Neural cell (in vitro differentiated cells): ENCODE results near the gene NEK6. TPM values are rescaled to one million over a fixed set of nuclear protein-coding genes. Genes with fewer than 3 reads are reported as not detected.

Source experiments
- H2AFZ ChIP-seq: fragments of 200-600, 300-800 bp; sonication (generic), shearing (Covaris generic); 2 replicates; pipeline ENCODE4 v1.6.0; 2014; ENCODE audit warnings: low read depth, mild to moderate bottlenecking, antibody characterized with exemption, low read length, moderate library complexity
- H3F3A ChIP-seq: fragments of 200-600 bp; shearing (Covaris generic); 2 replicates; pipeline ENCODE4 v1.6.1; 2016; ENCODE audit warnings: mild to moderate bottlenecking, moderate library complexity, mixed read lengths, antibody characterized with exemption, low read length; ENCODE audit not compliant: insufficient read depth, poor library complexity, severe bottlenecking
- H3K27ac ChIP-seq: fragments of 200-600, 300-800 bp; sonication (generic), shearing (Covaris generic); 2 replicates; pipeline ENCODE4 v1.5.1; 2014; ENCODE audit warnings: mild to moderate bottlenecking, low read length, moderate library complexity
- H3K27me3 ChIP-seq: fragments of 300-800, 200-600 bp; sonication (generic), shearing (Covaris generic); 2 replicates; pipeline ENCODE4 v1.6.0; 2014; ENCODE audit warnings: mild to moderate bottlenecking, low read depth, low read length, moderate library complexity; ENCODE audit not compliant: insufficient read depth
- H3K36me3 ChIP-seq: fragments of 300-800, 200-600 bp; sonication (generic), shearing (Covaris generic); 2 replicates; pipeline ENCODE4 v1.5.1; 2014; ENCODE audit warnings: mild to moderate bottlenecking, antibody characterized with exemption, low read length, moderate library complexity; ENCODE audit not compliant: insufficient read depth
- H3K4me2 ChIP-seq: fragments of 300-800, 200-600 bp; sonication (generic), shearing (Covaris generic); 2 replicates; pipeline ENCODE4 v1.6.0; 2014; ENCODE audit warnings: mild to moderate bottlenecking, low read length
- H3K4me3 ChIP-seq: fragments of 300-800, 200-600 bp; sonication (generic), shearing (Covaris generic); 2 replicates; pipeline ENCODE4 v1.5.1; 2014; ENCODE audit warnings: mild to moderate bottlenecking, low read length, moderate library complexity
- H3K79me2 ChIP-seq: fragments of 200-600 bp; shearing (Covaris generic); replicated peaks from 2 replicates; pipeline ENCODE4 v1.6.0; 2014; ENCODE audit warnings: mild to moderate bottlenecking, low read length, moderate library complexity; ENCODE audit not compliant: insufficient read depth
- H3K9ac ChIP-seq: fragments of 300-800, 200-600 bp; sonication (generic), shearing (Covaris generic); 2 replicates; pipeline ENCODE4 v1.6.1; 2016; ENCODE audit warnings: mild to moderate bottlenecking, low read length, mixed read lengths
- H3K9me2 ChIP-seq: fragments of 200-600 bp; shearing (Covaris generic); 2 replicates; pipeline ENCODE4 v1.6.1; 2016; ENCODE audit warnings: mild to moderate bottlenecking, low read length, mixed read lengths; ENCODE audit not compliant: insufficient read depth
- H3K9me3 ChIP-seq: fragments of 200-600, 300-800 bp; sonication (generic), shearing (Covaris generic); 2 replicates; pipeline ENCODE4 v1.6.1; 2016; ENCODE audit warnings: mild to moderate bottlenecking, mixed run types, low read length, moderate library complexity, mixed read lengths
- H4K20me1 ChIP-seq: fragments of 200-600 bp; shearing (Covaris generic); 2 replicates; pipeline ENCODE4 v1.6.1; 2016; ENCODE audit warnings: mild to moderate bottlenecking, mixed run types; ENCODE audit not compliant: insufficient read depth
- CTCF ChIP-seq: fragments of 450-650 bp; IDR thresholded peaks from 2 replicates; pipeline ENCODE4 v1.5.1; 2014; ENCODE audit warnings: antibody characterized with exemption, mild to moderate bottlenecking, moderate library complexity; ENCODE audit not compliant: poor library complexity, severe bottlenecking
- EP300 ChIP-seq: fragments of 450-650 bp; conservative IDR thresholded peaks from 2 replicates; pipeline ENCODE4 v1.6.1; 2014; ENCODE audit warnings: antibody characterized with exemption, mild to moderate bottlenecking, moderate library complexity; ENCODE audit not compliant: poor library complexity, severe bottlenecking
- EZH2 ChIP-seq: fragments of 200-600, 300-800 bp; shearing (Covaris generic), sonication (generic); IDR thresholded peaks from 2 replicates; pipeline ENCODE4 v1.6.1; 2014; ENCODE audit warnings: antibody characterized with exemption, low read length, borderline replicate concordance, mild to moderate bottlenecking; ENCODE audit not compliant: insufficient read depth, poor library complexity, severe bottlenecking
- MXI1 ChIP-seq: fragments of 450-650 bp; conservative IDR thresholded peaks from 2 replicates; pipeline ENCODE4 v1.6.1; 2014; ENCODE audit warnings: antibody characterized with exemption, mild to moderate bottlenecking; ENCODE audit not compliant: poor library complexity, severe bottlenecking
- POLR2AphosphoS5 ChIP-seq: IDR thresholded peaks from 2 replicates; pipeline ENCODE4 v1.6.1; 2012
- RAD21 ChIP-seq: fragments of 450-650 bp; conservative IDR thresholded peaks from 2 replicates; pipeline ENCODE4 v1.6.1; 2014; ENCODE audit warnings: antibody characterized with exemption, mild to moderate bottlenecking, moderate library complexity
- SMC3 ChIP-seq: fragments of 450-650 bp; conservative IDR thresholded peaks from 2 replicates; pipeline ENCODE4 v1.6.1; 2014; ENCODE audit warnings: antibody characterized with exemption, mild to moderate bottlenecking, moderate library complexity; ENCODE audit not compliant: poor library complexity
- TAF1 ChIP-seq: IDR thresholded peaks from 2 replicates; pipeline ENCODE4 v1.6.1; 2012; ENCODE audit warnings: low read depth
- polyA minus RNA-seq: library from RNA; depleted of rRNA, polyadenylated mRNA; stranded (reverse); fragments of >200 nt; gene quantifications from 2 replicates; pipeline ENCODE4 v1.2.3, GENCODE V29; 2014
- polyA plus RNA-seq: library from polyadenylated mRNA; depleted of rRNA; stranded (reverse); fragments of >200 nt; gene quantifications from 2 replicates; pipeline ENCODE4 v1.2.3, GENCODE V29; 2014
- TF ChIP-seq, protein P1 (sequence below): IDR thresholded peaks from 2 replicates; pipeline ENCODE4 v1.6.1; 2012; ENCODE audit warnings: borderline replicate concordance

The NEK6 gene
- polyA plus RNA-seq (3.8 and 4.6 TPM in 2 replicates), polyA minus RNA-seq (6.3 and 9.1 TPM in 2 replicates)

- peak within 1 kb of the TSS; percentile 91 for H3K4me2 ChIP-seq
- H3K27ac ChIP-seq: no peak within 1 kb of the TSS
- no peak within 1 kb of the TSS for H2AFZ ChIP-seq
Observed at GRCh38 chr9:124257844-124258606, at the start of gene NEK6. Gene NEK6 (plus strand): TSS chr9:124257949. CDS start chr9:124301965, 44,016 bp downstream.

GRCh38 chr9:124208571-124208970, 49.2 kb upstream of the NEK6 start:
- Histone ChIP-seq H3K4me3 (no peak overlapping the region), H4K20me1 (no peaks in the 10 kb centered on the region), H3K27me3 (no peaks in the 10 kb centered on the region), H3K27ac (no peak overlapping the region), H3K79me2 (no peaks in the 10 kb centered on the region), H3F3A (no peaks in the 10 kb centered on the region), H2AFZ (no peak overlapping the region), H3K36me3 (no peaks in the 10 kb centered on the region), H3K9me3 (no peaks in the 10 kb centered on the region), H3K9ac (no peak overlapping the region), H3K9me2 (no peaks in the 10 kb centered on the region), H3K4me2 (no peak overlapping the region)
- TF ChIP-seq MXI1 (no peak), TAF1 (no peak), CTCF (no peak), RAD21 (no peak), EP300 (no peak), EZH2 (no peak), SMC3 (no peak)

More at GRCh38 chr9:124257844-124258606, at the start of gene NEK6:
- no peaks in the 10 kb centered on the region for H3F3A ChIP-seq
- H3K9me3 ChIP-seq: no peaks in the 10 kb centered on the region
- H3K27me3 ChIP-seq: no peaks in the 10 kb centered on the region
- peak within 1 kb of the TSS; percentile 87 for H3K4me3 ChIP-seq
- TF ChIP-seq POLR2AphosphoS5 (no peak), CTCF (no peak), TAF1 (no peak), EZH2 (no peak), SMC3 (peak; percentile 15), MXI1 (peak; percentile 89), RAD21 (peak; percentile 26), EP300 (no peak)
- TF ChIP-seq, protein P1, sequence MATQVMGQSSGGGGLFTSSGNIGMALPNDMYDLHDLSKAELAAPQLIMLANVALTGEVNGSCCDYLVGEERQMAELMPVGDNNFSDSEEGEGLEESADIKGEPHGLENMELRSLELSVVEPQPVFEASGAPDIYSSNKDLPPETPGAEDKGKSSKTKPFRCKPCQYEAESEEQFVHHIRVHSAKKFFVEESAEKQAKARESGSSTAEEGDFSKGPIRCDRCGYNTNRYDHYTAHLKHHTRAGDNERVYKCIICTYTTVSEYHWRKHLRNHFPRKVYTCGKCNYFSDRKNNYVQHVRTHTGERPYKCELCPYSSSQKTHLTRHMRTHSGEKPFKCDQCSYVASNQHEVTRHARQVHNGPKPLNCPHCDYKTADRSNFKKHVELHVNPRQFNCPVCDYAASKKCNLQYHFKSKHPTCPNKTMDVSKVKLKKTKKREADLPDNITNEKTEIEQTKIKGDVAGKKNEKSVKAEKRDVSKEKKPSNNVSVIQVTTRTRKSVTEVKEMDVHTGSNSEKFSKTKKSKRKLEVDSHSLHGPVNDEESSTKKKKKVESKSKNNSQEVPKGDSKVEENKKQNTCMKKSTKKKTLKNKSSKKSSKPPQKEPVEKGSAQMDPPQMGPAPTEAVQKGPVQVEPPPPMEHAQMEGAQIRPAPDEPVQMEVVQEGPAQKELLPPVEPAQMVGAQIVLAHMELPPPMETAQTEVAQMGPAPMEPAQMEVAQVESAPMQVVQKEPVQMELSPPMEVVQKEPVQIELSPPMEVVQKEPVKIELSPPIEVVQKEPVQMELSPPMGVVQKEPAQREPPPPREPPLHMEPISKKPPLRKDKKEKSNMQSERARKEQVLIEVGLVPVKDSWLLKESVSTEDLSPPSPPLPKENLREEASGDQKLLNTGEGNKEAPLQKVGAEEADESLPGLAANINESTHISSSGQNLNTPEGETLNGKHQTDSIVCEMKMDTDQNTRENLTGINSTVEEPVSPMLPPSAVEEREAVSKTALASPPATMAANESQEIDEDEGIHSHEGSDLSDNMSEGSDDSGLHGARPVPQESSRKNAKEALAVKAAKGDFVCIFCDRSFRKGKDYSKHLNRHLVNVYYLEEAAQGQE: no peak
- no peaks in the 10 kb centered on the region for H4K20me1 ChIP-seq
- peak within 1 kb of the TSS; percentile 62 for H3K9ac ChIP-seq
- H3K79me2 ChIP-seq: peaks cover 22% of the 10 kb centered on the region
- no peaks in the 10 kb centered on the region for H3K36me3 ChIP-seq
- no peaks in the 10 kb centered on the region for H3K9me2 ChIP-seq
